Right atrium auricular region (tissue), 2 donors: Measurements from ENCODE around the gene MVD. TPM values are rescaled to one million over a fixed set of nuclear protein-coding genes. Genes with fewer than 3 reads are reported as not detected.

Source experiments
- DNase-seq: peaks from one replicate; pipeline ENCODE4 v3.0.0-alpha.2; 2019; ENCODE audit warnings: low spot score
- H3K27ac ChIP-seq, 2 donors: fragments of 200-600 bp; sonication (generic); 1 replicate in 1 of 2; 2 replicates in 1 of 2; pipeline ENCODE4 v1.5.1; 2016 to 2019
- H3K27me3 ChIP-seq, 2 donors: fragments of 200-600 bp; sonication (generic); one replicate each; pipeline versions ENCODE4 v1.5.1 to v1.6.0; 2017 to 2019
- H3K36me3 ChIP-seq: fragments of 200-600 bp; sonication (generic); one replicate; pipeline ENCODE4 v1.5.1; 2016
- H3K4me1 ChIP-seq, 2 donors: fragments of 200-600 bp; sonication (generic); one replicate each; pipeline versions ENCODE4 v1.5.1 to v1.6.0; 2017 to 2019
- H3K4me3 ChIP-seq, 2 donors: fragments of 200-600 bp; sonication (generic); 1 replicate in 1 of 2; 2 replicates in 1 of 2; pipeline ENCODE4 v1.5.1; 2017 to 2019; ENCODE audit warnings: mild to moderate bottlenecking in 1 of 2, moderate library complexity in 1 of 2
- H3K9me3 ChIP-seq, 2 donors: fragments of 200-600 bp; sonication (generic); one replicate each; pipeline ENCODE4 v1.5.1; 2019
- CTCF ChIP-seq, 2 donors: fragments of 200-600 bp; sonication (generic); IDR thresholded peaks; one replicate each; pipeline ENCODE4 v1.5.1; 2019; ENCODE audit warnings: antibody characterized with exemption in 2 of 2
- total RNA-seq, 2 donors: library from RNA; depleted of rRNA; stranded (reverse); fragments of >200 nt; gene quantifications; one replicate each; pipeline ENCODE4 v1.1.0, GENCODE V29; 2016

MVD gene
- total RNA-seq, 2 donors from 2014 or later: 21.5 to 23.1 TPM

- TF ChIP-seq CTCF (IDR thresholded peaks at IDR 0.05): no peak
- no peaks in the 10 kb centered on the region for H3K4me1 ChIP-seq
- no peak for DNase-seq
- H3K9me3 ChIP-seq: no peaks in the 10 kb centered on the region
- H3K27me3 ChIP-seq: no peaks in the 10 kb centered on the region
- H3K4me3 ChIP-seq: no peak overlapping the region
- no peak overlapping the region for H3K27ac ChIP-seq
- H3K36me3 ChIP-seq: peaks cover 34% of the 10 kb centered on the region
Measured at GRCh38 chr16:88694221-88695087, 31.6 kb upstream of the MVD start.

GRCh38 chr16:88693420-88694177, 30.7 kb upstream of the MVD start:
- Histone ChIP-seq H3K27ac (no peak overlapping the region), H3K4me3 (no peak overlapping the region), H3K36me3 (peaks cover 27% of the 10 kb centered on the region), H3K9me3 (no peaks in the 10 kb centered on the region), H3K4me1 (peaks cover 0 to 2% of the 10 kb centered on the region in 2 donors), H3K27me3 (no peaks in the 10 kb centered on the region)
- no peak for TF ChIP-seq CTCF (IDR thresholded peaks at IDR 0.05)
- no peak for DNase-seq

DNA sequence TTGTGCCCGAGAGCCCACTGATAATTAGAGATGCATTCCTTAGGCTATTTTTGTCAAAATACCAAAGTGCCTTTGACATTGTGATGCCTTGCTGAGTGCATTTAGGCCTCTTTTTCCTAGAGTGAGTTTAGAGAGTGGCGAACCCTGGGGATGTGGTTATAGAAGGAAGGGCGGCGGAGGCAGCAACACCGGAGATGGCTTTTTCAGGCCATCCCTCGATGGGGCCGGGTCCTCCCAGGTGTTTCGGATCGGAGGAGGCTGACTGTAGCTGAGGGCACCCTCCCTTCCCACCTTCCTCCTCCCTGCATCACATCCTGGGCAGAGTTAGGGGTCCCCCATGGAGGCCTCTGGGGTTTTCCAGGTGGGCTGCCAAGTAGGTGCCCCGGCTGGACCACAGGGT, 30.0 kb upstream of the MVD start:
- Histone ChIP-seq H3K4me3 (no peak overlapping the region), H3K4me1 (peaks cover 0 to 9% of the 10 kb centered on the region in 2 donors), H3K27me3 (no peaks in the 10 kb centered on the region), H3K36me3 (peaks cover 20% of the 10 kb centered on the region), H3K27ac (no peak overlapping the region), H3K9me3 (no peaks in the 10 kb centered on the region)
- DNase-seq: no peak
- no peak for TF ChIP-seq CTCF (IDR thresholded peaks at IDR 0.05)

- Histone ChIP-seq H3K4me1 (peaks cover 0 to 16% of the 10 kb centered on the region in 2 donors), H3K36me3 (peaks cover 12% of the 10 kb centered on the region), H3K4me3 (no peak overlapping the region), H3K27ac (no peak overlapping the region), H3K9me3 (no peaks in the 10 kb centered on the region), H3K27me3 (no peaks in the 10 kb centered on the region)
- TF ChIP-seq CTCF (IDR thresholded peaks at IDR 0.05): no peak
- DNase-seq: no peak
Measured at GRCh38 chr16:88691924-88692560, 29.2 kb upstream of the MVD start.

- Histone ChIP-seq H3K27me3 (no peaks in the 10 kb centered on the region), H3K36me3 (peaks cover 4% of the 10 kb centered on the region), H3K27ac (no peak overlapping the region), H3K4me1 (peaks cover 0 to 24% of the 10 kb centered on the region in 2 donors), H3K4me3 (no peak overlapping the region), H3K9me3 (no peaks in the 10 kb centered on the region)
- TF ChIP-seq CTCF (IDR thresholded peaks at IDR 0.05): no peak
- no peak for DNase-seq
Measured at GRCh38 chr16:88691129-88691813, 28.4 kb upstream of the MVD start.
